ENCODE data around the gene IL32.

GRCh38 chr16:3115003-3115402, 49.6 kb downstream of the IL32 start:
- no peak for TF ChIP-seq CTCF (IDR thresholded peaks at IDR 0.05; ENCODE audit: borderline replicate concordance, extremely low read depth, low read length, poor library complexity, severe bottlenecking)
- no peak for TF ChIP-seq EZH2 (IDR thresholded peaks at IDR 0.05; ENCODE audit: borderline replicate concordance, low read depth, low read length, severe bottlenecking)
